HG03097 (cell line): Measurements from ENCODE around the gene ANP32D.
"Not testable (repeated sequence)": the region's sequence is repeated elsewhere in the genome, so short reads cannot be mapped to it uniquely, and the experiment has no call there.

Source experiments
- ATAC-seq: cut with Tn5 transposase; IDR thresholded peaks from one replicate; pipeline ENCODE4 v1.9.1; 2021; ENCODE audit not compliant: unreplicated experiment, low FRiP score

ANP32D gene

DNA sequence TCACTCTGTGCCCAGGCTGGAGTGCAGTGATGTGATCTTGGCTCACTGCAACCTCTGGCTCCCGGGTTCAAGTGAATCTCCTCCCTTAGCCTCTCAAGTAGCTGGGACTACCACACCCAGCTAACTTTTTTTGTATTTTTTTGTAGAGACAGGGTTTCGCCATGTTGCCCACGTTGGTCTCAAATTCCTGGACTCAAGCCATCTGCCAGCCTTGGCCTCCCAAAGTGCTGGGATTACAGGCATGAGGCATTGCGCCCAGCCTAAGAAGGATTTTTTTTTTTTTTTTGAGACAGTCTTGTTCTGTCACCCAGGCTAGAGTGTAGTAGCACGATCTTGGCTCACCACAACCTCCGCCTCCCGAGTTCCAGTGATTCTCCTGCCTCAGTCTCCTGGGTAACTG, 17.1 kb downstream of the ANP32D start:
- not testable (repeated sequence) for ATAC-seq

DNA sequence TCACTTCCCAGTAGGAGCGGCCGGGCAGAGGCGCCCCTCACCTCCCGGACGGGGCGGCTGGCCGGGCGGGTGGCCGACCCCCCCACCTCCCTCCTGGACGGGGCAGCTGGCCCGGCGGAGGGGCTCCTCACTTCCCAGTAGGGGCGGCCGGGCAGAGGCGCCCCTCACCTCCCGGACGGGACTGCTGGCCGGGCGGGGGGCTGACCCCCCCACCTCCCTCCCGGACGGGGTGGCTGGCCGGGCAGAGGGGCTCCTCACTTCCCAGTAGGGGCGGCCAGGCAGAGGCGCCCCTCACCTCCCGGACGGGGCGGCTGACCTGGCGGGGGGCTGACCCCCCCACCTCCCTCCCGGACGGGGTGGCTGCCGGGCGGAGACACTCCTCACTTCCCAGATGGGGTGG, 27.9 kb downstream of the ANP32D start:
- ATAC-seq: not testable (repeated sequence)

DNA sequence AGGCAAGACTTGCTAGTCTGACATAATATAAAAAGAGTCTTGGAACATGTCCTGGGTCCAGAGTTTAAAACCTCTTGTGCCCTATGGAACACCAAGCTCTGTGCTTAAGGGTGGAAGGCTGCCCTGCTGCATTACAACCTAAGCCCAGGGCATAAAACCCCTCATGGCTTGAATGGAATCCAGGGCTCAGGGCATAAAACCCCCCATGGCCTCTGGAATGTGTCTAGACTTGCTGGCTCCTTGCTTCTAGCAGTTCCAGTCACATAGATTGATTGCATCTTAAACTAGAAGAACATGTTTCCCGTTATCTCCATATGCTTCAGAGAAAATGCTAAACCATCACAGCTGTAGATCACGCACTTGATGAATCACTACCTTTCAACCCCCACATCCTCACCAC, 34.5 kb downstream of the ANP32D start:
- not testable (repeated sequence) for ATAC-seq

DNA sequence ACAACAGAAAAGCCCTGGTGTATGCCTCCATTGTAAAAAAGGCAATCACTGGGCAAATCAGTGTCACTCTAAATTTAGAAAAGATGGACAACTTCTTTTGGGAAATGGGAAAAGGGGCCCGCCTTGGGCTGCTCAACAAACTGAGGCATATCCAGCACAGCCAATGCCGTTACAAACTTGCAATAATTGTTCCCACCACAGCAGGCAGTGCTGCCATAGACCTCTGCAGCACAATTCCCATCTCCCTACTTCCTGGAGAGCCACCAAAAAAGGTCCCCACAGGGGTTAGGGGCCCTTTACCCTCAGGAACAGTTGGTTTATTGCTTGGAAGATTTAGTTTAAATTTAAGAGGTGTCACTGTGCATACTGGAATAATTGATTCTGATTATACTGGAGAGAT, 36.6 kb downstream of the ANP32D start:
- no peak for ATAC-seq

DNA sequence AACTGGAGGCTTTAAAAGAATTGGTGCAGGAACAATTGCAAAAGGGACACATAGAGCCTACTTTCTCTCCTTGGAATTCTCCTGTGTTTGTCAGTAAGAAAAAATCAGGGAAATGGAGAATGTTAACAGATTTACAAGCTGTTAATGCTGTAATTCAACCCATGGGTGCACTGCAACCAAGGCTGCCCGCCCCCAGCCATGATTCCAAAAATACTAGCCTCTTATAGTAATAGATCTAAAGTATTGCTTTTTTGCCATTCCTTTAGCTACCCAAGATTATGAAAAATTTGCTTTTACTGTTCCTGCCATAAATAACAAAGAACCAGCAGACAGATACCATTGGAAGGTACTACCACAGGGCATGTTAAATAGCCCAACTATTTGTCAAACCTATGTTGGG, 37.8 kb downstream of the ANP32D start:
- ATAC-seq: no peak

DNA sequence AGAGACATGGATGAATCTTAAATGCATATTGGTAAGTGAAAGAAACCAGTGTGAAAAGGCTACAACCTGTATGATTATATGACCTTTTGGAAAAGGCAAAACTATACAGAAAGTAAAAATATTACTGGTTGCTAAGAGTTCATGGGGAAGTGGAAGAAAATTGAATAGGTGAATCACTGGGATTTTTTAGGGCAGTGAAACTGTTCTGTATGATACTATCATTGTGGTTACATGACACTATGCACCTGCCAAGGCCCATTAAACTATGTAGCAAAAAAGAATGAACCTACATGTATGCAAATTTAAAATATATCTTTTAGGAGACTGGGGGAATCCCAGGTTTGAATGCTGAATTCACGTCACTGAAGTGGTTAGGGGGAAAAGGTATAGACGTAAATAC, 40.5 kb downstream of the ANP32D start:
- peak; percentile 59 for ATAC-seq

DNA sequence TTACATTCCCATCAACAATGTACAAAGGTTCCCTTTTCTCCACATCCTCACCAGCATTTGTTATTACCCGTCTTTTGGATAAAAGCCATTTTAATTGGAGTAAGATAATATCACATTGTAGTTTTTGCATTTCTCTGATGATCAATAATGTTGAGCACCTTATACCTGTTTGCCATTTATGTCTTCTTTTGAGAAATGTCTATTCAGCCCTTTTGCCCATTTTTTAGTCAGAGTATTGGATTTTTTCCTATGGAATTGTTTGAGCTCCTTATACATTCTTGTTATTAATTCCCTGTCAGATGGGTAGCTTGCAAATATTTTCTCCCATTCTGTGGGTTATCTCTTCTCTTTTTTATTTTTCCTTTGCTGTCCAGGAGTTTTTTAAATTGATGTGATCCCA, 42.4 kb downstream of the ANP32D start:
- ATAC-seq: no peak

DNA sequence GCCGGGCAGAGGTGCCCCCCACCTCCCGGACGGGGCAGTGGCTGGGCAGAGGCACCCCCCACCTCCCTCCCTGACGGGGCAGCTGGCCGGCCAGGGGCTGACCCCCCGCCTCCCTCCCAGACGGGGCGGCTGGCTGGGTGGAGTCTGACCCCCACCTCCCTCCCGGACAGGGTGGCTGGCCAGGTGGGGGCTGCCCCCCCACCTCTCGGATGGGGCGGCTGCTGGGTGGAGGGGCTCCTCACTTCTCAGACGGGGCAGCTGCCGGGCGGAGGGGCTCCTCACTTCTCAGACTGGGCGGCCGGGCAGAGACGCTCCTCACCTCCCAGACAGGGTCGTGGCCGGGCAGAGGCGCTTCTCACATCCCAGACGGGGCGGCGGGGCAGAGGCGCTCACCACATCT, 48.0 kb downstream of the ANP32D start:
- ATAC-seq: not testable (repeated sequence)
